Stimulated activated CD4-positive, alpha-beta T cell treated with anti-CD3 and anti-CD28 coated beads, Interleukin-15, amount 100 ng/mL, for 48 hours (primary cell): ENCODE measurements around the gene TRUB2.
A peak's percentile ranks its signal among the peaks of the same experiment; 100 is the strongest.
"Not testable (repeated sequence)": the region's sequence is repeated elsewhere in the genome, so short reads cannot be mapped to it uniquely, and the experiment has no call there.

Experiments used
- DNase-seq, 2 donors: peaks; one replicate each; pipeline ENCODE4 v3.0.0-alpha.2; 2020; ENCODE audit warnings: low read depth in 2 of 2

Gene TRUB2

GRCh38 chr9:128298535-128299482 lies 23.4 kb downstream of the TRUB2 start:
- DNase-seq, result no peak

DNA sequence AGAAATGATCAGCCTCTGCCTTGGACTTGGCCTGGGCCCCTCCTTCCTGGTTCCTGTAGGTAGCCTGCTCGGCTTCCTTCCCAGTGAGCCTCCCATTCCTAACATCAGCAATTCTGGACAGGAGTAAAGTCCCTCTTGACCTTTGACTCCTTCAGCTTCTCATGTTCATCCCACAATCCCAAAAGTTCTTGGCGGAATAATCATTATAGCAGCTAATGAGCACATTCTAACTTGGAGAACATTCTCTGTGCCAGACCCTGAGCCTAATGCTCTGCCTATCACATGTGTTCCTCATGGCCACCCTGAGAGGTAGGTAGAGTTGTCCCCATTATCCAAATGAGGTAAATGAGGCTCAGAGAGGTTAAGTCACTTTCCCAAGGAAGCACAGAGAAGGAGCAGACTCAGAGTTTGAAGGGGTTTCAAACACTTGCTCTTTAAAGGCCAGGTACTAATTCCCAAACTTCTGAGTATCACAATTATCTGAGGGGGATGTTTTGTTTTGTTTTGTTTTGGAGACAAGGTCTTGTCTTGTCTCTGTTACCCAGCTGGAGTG lies 24.9 kb downstream of the TRUB2 start:
- no peak for DNase-seq

GRCh38 chr9:128296340-128297220 lies 25.7 kb downstream of the TRUB2 start:
- no peak for DNase-seq

DNA sequence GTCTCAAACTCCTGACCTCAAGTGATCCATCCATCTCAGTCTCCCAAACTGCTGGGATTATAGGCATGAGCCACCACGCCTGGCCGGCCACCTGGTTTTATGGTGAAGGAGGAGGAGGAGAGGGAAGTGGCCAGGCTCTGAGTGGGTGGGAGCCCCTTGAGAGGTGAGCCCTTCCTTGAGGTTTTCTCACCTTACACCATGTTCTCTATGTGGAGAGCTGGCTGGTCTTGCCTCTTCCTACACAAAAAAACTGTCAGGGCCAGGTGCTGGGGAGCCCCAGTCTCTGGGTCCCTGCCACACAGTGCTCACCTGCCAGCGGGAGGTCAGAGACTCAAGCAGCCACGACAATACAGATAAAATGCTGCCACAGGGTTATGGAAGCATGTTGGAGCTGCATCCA lies 28.1 kb downstream of the TRUB2 start:
- no peak for DNase-seq

- DNase-seq, result no peak
These were observed 29.2 kb downstream of the TRUB2 start for GRCh38 chr9:128293091-128293490.

DNA sequence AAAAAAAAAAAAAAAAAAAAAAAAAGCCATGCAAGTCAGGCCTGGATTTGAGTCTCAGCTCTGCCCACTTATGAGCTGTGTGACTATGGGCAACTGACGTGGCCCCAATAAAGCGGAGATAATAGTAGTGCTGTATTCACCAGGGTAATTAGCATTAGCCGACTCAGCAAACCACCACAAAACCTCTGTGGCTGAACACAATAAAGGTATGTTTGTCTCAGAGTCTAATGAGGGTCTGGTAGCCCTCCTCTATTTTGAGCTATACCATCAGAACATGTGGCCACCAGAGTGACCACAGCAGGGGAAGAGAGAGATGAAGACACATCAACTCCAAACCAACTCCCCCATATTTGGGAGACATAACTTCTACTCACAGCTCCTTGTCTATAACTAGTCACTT lies 30.2 kb downstream of the TRUB2 start:
- no peak for DNase-seq

GRCh38 chr9:128288273-128289004 lies 33.8 kb downstream of the TRUB2 start:
- no peak for DNase-seq

GRCh38 chr9:128286440-128286839 lies 35.8 kb downstream of the TRUB2 start:
- no peak for DNase-seq

DNA sequence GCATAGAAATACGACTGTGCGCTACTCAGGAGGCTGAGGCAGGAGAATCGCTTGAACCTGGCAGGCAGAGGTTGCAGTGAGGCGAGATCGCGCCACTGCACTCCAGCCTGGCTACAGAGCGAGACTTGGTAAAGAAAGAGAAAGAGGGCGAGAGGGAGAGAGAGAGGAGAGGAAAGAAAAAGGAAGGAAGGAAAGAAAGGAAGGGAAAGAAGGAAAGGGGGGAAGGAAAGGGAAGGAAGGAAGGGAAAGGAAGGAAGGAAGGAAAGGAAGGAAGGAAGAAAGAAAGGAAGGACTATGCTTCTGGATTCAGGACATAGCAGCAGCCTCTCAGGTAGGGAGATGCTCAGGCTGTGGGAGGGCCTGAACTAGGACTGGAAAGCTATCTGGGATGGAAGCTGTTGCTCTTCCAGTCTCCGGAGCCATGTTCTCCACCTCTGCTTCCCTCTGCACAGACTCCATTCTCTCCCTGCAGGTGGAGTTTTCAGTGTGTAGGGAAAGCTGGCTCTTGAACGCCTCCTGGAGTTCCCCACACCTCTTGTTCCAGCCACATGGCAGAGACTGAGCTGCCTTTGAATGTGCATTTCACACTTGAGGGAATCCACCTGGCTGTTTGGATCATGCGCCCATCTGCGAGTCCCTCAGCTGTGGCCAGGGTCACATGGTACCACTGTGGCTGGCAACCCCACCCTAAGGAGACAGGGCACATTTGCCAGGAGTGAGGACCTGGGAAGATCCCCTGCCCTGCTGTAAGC lies 37.0 kb downstream of the TRUB2 start:
- no peak for DNase-seq

DNA sequence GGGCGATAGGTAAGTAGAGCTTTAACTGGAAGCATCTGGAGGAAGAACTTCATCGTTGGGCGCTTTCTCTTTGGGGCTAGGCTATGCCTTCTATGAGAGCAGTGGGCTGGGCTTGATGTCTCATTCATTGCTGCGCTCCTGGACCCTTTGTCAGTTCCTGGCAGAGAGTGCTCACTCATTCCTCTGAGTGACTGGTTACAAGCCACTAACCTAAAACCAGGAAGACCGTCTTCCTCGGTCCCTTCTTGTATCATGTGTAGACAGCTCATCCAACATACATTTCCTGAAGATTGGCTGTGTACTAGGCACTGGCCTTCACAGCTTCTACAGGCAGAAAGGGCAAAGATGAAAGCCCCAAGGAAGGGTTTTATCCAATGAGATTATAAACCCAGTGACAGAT lies 39.7 kb downstream of the TRUB2 start:
- DNase-seq, result no peak

DNA sequence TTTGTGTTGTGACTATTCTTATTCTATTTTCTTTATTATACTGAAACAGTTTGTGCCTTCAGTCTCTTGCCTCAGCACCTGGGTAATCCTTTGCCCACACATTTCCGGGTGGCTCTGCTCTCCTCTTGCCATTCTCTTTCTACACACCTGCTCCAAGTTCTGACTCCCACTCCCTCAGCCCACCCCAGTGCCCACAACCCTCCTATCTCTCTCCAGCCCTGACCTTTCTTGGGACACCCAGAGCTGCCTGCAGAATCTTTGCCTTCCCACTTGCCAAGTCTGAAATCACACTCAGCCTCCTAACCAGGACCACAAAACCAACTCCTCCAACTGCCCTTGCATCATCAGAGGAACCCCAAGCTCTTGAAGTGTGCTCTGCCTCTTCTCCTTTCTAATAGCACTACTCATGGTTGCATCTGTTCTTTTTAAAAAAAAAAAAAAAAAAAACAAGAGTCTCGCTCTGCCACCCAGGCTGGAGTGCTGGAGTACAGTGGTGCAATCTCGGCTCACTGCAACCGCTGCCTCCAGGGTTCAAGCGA lies 42.1 kb downstream of the TRUB2 start:
- DNase-seq, result no peak

DNA sequence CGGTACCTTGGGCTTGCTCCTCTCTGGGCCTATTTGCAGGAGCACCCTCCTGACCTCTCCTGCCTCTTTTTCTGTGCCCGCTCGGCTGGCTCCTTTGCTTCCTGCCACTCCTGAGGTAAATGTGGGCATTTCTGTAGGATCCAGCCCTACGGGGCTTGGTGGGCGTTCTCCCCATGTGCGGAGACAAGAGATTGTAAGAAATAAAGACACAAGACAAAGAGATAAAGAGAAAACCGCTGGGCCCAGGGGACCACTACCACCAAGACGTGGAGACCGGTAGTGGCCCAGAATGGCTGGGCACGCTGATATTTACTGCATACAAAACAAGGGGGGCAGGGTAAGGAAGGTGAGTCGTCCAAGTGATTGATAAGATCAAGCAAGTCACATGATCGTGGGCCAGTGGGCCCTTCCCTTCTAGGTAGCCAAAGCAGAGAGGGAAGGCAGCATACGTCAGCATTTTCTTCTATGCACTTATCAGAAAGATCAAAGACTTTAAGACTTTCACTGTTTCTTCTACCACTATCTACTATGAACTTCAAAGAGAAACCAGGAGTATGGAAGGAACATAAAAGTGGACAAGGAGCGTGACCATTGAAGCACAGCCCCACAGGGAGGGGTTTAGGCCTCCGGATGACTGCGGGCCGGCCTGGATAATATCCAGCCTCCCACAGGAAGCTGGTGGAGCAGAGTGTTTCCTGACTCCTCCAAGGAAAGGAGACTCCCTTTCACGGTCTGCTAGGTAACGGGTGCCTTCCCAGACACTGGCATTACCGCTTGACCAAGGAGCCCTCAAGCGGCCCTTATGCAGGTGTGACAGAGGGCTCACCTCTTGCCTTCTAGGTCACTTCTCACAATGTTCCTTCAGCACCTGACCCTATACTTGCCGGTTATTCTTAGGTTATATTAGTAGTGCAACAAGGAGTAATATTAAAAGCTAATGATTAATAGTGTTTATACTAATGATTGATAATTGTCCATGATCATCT lies 42.9 kb downstream of the TRUB2 start:
- not testable (repeated sequence) for DNase-seq

GRCh38 chr9:128276574-128277270 lies 45.5 kb downstream of the TRUB2 start:
- DNase-seq, result no peak

DNA sequence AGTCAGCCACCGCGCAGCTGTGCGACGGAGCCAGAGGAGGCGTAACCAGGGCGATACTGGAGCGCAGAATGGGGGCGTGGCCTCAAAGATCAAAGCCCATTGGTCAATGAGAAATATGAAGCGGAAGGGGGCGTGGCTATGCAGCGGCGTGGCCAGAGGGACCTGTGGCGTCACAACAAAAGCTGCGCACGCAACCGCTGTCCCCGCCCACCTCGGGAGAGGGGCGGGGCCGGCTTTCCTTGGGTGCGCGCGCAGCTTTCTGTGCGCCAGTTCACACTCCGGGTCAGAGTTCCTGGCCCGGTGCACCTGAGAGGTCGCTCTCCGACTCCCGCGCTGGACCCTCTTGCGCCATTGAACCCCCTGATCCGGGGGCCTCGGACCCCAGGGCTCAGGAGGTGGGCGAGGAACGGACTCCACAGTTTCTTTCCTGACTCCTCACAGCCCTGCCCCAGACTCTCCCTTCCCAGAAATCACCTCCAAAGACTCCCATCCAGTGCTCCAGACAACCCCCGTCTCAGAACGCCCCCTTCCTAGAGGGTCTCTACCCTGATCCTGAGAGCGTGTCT lies 46.2 kb downstream of the TRUB2 start, which contains the start of gene SWI5:
Gene SWI5, plus strand, starts transcription at position 269 of the 566 bp plus-strand sequence.
- DNase-seq, result peak; percentile 100

DNA sequence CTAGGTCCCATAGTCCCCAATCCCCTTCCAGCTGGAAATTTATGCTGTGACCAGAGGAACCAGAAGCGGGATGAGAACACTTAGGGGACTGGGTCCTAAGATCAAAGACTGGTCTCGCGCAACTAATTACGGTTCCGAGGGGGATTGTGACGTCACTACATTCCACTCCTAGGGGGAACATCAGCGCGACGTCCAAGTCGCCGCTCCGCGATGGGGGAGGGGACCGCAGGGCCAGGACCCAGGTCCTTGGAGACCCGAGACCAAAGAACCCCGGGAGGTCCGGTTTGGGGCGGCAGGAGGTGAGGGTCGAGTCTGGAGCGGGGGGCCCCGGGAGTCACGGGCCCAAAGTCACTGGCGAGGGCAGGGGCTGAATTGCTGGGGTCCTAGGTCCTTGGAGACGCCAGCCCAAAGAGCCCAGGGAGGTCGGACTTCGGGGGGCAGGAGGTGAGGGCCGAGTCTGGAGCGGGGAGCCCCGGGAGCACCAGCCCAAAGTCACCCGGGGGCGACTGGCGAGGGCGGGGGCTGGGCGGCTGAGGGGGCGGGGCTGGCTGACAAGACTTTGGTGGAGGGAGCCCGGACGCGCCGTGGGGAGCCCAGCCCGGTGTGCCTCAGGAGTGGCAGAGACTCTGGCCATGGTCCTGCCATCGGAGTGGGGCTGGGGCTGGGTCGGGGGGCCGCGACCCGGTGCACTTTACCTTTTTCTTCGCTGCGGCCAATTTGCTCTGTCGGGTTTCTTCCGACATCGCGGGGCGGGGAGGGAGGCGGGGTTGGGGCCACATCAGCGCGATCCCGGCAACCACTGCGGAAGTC lies 46.8 kb downstream of the TRUB2 start, which contains the start of gene GOLGA2:
Gene GOLGA2, minus strand, starts transcription at position 810 of the 810 bp plus-strand sequence. Its CDS starts 31 bp downstream, at position 779.
- DNase-seq, result no peak

- no peak for DNase-seq
These were observed 48.0 kb downstream of the TRUB2 start for GRCh38 chr9:128274245-128274644.

GRCh38 chr9:128271512-128271911 lies 50.7 kb downstream of the TRUB2 start:
- no peak for DNase-seq
